GM18505 (cell line): ENCODE data around the gene FALEC.
"Not testable (repeated sequence)": the region's sequence is repeated elsewhere in the genome, so short reads cannot be mapped to it uniquely, and the experiment has no call there.

Source experiments
- ATAC-seq: cut with Tn5 transposase; IDR thresholded peaks from one replicate; pipeline ENCODE4 v1.9.1; 2021; ENCODE audit not compliant: unreplicated experiment
- POLR2A ChIP-seq: IDR thresholded peaks from 4 replicates; pipeline ENCODE4 v1.6.1; 2011; ENCODE audit warnings: borderline replicate concordance; ENCODE audit not compliant: insufficient read depth, insufficient read length; ENCODE audit errors: extremely low read depth

Gene FALEC

GRCh38 chr1:150568594-150568966 lies 53.0 kb downstream of the FALEC start:
- no peak for ATAC-seq
- TF ChIP-seq POLR2A, result peak; percentile 48

GRCh38 chr1:150572918-150573647 lies 57.5 kb downstream of the FALEC start:
- peak; percentile 40 for TF ChIP-seq POLR2A
- no peak for ATAC-seq

DNA sequence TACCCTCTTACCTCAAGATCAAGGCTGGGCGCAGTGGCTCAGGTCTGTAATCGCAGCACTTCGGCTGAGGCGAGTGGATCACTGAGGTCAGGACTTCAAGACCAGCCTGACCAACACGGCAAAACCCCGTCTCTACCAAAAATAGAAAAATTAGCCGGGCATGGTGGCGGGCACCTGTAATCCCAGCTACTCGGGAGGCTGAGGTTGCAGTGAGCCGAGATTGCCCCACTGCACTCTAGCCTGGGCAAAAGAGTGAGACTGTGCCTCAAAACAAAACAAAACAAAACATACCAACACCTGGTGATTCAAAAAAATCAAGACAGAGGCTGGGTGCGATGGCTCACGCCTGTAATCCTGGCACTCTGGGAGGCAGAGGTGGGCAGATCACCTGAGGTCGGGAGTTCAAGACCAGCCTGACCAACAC lies 58.1 kb downstream of the FALEC start:
- not testable (repeated sequence) for ATAC-seq

DNA sequence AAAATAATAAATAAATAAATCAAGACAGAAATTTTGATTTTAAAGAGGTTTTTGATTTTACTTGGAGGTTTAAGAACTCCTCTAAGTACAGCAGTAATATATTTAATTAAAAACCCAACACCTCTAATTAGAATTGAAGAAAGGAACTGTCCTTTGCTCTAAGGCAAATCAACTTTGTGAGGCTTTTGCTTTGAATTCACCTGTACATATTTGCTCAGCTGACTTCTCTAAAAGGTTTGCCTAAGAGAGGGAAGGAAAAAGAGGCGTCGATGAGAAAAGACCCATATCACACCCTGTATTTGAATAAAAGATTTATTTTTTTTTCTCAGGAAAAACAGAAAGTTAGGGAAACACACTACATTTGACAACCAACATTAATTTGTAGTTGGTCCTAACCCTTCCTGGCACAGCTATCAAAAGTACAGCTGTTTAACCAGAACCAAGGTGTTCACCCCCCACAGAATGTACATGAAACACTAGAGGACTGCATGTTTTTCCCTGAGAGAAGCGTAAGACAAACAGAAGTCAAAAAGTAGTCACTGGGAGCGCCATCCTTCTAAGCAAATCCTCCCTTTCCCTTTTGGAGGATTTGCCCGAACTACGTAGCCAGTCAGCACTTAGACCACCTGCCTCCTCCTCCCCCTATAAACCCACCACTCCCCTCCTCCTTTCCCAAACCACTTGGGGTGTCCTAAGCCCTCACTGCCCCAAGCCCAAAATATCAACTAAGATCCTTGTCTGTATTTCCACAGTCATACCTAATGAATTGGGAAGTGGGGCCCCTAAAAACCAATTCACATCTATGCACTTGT lies 58.9 kb downstream of the FALEC start:
- TF ChIP-seq POLR2A, result peak; percentile 31
- no peak for ATAC-seq

- peak; percentile 24 for TF ChIP-seq POLR2A
- ATAC-seq, result no peak
These were observed 59.5 kb downstream of the FALEC start for GRCh38 chr1:150575072-150575489.

DNA sequence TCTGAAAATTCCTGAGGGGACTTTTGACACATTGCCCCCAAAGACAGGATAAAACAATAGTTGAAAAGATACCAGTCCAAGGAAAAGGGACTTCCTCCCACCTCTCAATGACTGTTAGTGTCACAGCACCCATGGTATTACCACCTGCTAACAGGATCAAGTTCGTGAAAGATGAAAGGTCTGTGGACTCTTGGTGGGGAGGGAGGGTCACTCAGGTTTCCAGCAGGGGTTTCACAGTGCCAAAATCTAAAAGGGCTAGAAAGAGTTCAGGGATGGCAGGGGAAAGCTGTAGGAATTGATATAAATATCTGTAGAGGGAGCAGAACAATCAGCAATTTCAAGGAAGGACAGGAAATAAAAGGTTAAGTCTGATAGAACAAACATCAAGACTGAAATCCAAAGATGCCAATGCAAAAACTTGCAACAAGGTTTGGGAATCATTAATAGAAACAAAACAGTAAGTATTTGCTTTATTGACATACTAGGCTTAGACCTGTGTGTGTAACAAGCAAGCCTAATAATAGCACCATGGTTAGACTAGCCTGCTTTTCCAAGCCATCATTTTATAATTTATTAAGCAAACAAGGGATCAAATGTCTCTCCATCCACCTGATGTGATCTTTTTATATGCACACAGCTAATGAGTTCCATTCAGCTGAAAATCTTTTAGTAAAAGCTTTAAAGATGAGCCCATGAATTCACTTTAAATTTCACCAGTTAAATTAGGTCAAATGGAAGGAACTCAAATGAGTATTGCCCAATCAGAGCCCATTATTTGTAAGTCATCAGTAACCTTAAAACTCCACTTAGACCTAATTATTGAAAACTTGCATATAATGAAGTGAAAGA lies 60.2 kb downstream of the FALEC start:
- no peak for TF ChIP-seq POLR2A

DNA sequence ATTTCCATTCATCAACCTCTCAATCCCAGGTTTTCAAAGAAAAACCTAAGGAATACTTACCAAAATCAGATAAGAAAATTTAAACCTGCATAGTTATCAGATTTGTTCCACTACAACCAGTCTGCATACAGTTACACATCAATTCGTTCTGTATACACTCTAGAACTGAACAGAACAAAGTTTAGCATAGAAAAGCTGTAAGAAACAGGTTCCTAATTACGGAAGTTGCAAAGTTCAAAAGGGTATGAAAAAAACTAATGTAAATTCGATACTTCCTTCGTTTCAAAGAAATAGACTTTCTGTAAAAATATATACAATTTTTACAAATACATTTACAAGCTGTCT lies 60.8 kb downstream of the FALEC start:
- no peak for TF ChIP-seq POLR2A
- no peak for ATAC-seq

More for the DNA sequence above, 60.2 kb downstream of the FALEC start:
- ATAC-seq, result no peak

GRCh38 chr1:150576794-150577556 lies 61.4 kb downstream of the FALEC start:
- no peak for ATAC-seq
- peak; percentile 32 for TF ChIP-seq POLR2A

DNA sequence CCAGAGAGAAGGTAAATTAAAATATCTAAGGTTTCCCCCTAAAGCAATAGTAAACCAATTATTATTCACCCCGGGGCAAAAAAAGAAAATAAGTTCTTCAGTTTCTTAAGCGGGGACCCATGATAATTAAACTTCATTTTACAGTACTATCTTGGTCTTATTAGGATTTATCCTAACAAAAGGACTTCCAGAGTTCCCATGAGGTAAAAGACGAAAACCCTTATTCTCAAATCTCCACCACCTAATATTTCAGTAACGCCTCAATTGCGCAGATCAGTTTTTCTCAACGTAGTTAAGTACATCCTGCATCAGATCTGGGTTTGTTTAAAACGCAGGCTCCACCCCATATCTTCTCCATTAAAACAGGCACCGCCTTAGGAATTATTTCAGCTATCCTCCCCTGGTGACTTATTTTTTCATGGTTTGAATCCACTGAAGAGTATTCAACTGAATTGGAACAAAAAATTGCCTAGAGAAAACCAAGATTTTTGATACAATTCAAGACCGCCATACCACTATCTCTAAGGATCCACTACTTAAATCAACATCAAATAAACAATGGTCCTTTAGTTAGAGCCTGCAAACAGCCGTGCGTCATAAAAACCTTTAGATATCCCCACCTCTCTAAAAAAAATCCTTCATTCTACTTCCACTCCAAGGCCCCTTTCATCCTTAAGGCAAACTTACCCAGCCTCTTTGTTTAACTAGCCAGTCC lies 62.2 kb downstream of the FALEC start:
- no peak for ATAC-seq
- no peak for TF ChIP-seq POLR2A

- no peak for ATAC-seq
- TF ChIP-seq POLR2A, result no peak
These were observed 62.9 kb downstream of the FALEC start for GRCh38 chr1:150578272-150579109.

- peak; percentile 99 for TF ChIP-seq POLR2A
- ATAC-seq, result peak; percentile 85
These were observed 63.8 kb downstream of the FALEC start, which contains the start of gene MCL1 for GRCh38 chr1:150579110-150579944. Gene MCL1 (minus strand): TSS chr1:150579610. CDS start chr1:150579530, 80 bp downstream.
